HepG2 (cell line): Measurements from ENCODE around the gene RHCE. TPM values are rescaled to one million over a fixed set of nuclear protein-coding genes. Genes with fewer than 3 reads are reported as not detected.

ENCODE experiments used
- ARID4A ChIP-seq: sonication (generic); formaldehyde crosslinking; IDR thresholded peaks from 2 replicates; pipeline ENCODE4 v1.5.0; 2020; ENCODE audit warnings: mild to moderate bottlenecking, missing genetic modification reagents, borderline replicate concordance
- CHCHD3 ChIP-seq: sonication (generic); formaldehyde crosslinking; IDR thresholded peaks from 2 replicates; pipeline ENCODE4 v1.8.0; 2022; ENCODE audit warnings: mild to moderate bottlenecking, missing genetic modification reagents, moderate library complexity
- DNMT3B ChIP-seq: conservative IDR thresholded peaks from 2 replicates; pipeline ENCODE4 v1.6.1; 2016; ENCODE audit warnings: missing biosample characterization, control low read depth
- FOXK2 ChIP-seq: fragments of 450-650 bp; IDR thresholded peaks from 2 replicates; pipeline ENCODE4 v1.6.1; 2016
- FOXP1 ChIP-seq, 2 experiments: fragments of 450-650 bp in 1 of 2; IDR thresholded peaks; 2 replicates each; pipeline ENCODE4 v1.6.1; 2017 to 2018; ENCODE audit warnings: antibody characterized with exemption in 1 of 2
- MLLT10 ChIP-seq: sonication (generic); formaldehyde crosslinking; IDR thresholded peaks from 2 replicates; pipeline ENCODE4 v1.4.0; 2020; ENCODE audit warnings: missing genetic modification reagents
- PPARG ChIP-seq: conservative IDR thresholded peaks from 2 replicates; pipeline ENCODE4 v1.6.1; 2016; ENCODE audit warnings: missing biosample characterization, missing genetic modification reagents
- PRMT3 ChIP-seq: sonication (generic); formaldehyde crosslinking; IDR thresholded peaks from 2 replicates; pipeline ENCODE4 v1.8.1; 2022; ENCODE audit warnings: low read depth, mild to moderate bottlenecking, moderate library complexity, missing genetic modification reagents, borderline replicate concordance
- PRPF4 ChIP-seq: fragments of 200-400 bp; formaldehyde crosslinking; IDR thresholded peaks from 2 replicates; pipeline ENCODE4 v1.6.1; 2016; ENCODE audit warnings: low read length, low read depth; ENCODE audit not compliant: poor library complexity, severe bottlenecking
- RARA ChIP-seq: IDR thresholded peaks from 2 replicates; pipeline ENCODE4 v1.6.1; 2016; ENCODE audit warnings: missing genetic modification reagents, missing compliant biosample characterization
- RBFOX2 ChIP-seq: fragments of 200-400 bp; formaldehyde crosslinking; IDR thresholded peaks from 2 replicates; pipeline ENCODE4 v1.6.1; 2017; ENCODE audit warnings: low read depth, mild to moderate bottlenecking, low read length
- SCMH1 ChIP-seq: sonication (generic); formaldehyde crosslinking; IDR thresholded peaks from 2 replicates; pipeline ENCODE4 v1.9.0; 2021; ENCODE audit warnings: missing genetic modification reagents, mild to moderate bottlenecking, borderline replicate concordance
- SNAPC4 ChIP-seq: sonication (generic); formaldehyde crosslinking; IDR thresholded peaks from 2 replicates; pipeline ENCODE4 v1.4.0; 2020; ENCODE audit warnings: mild to moderate bottlenecking, missing genetic modification reagents
- TFAP4 ChIP-seq: sonication (generic); IDR thresholded peaks from 2 replicates; pipeline ENCODE4 v1.6.1; 2016; ENCODE audit warnings: low read depth, borderline replicate concordance
- THRA ChIP-seq: sonication (generic); formaldehyde crosslinking; IDR thresholded peaks from 2 replicates; pipeline ENCODE4 v1.4.0; 2020; ENCODE audit warnings: missing genetic modification reagents, borderline replicate concordance
- TOE1 ChIP-seq: sonication (generic); formaldehyde crosslinking; IDR thresholded peaks from 2 replicates; pipeline ENCODE4 v1.4.0; 2020; ENCODE audit warnings: mild to moderate bottlenecking, missing genetic modification reagents
- ZKSCAN8 ChIP-seq: IDR thresholded peaks from 2 replicates; pipeline ENCODE4 v1.6.1; 2016; ENCODE audit warnings: borderline replicate concordance, missing genetic modification reagents, missing compliant biosample characterization
- polyA plus RNA-seq, 8 experiments: library from polyadenylated mRNA; depleted of rRNA in 3 of 8; stranded (reverse) in 7 of 8; unstranded in 1 of 8; fragments of >200 nt; fragmentation: Illumina TruSeq in 4 of 8; extraction: Trizol in 4 of 8; gene quantifications; 2 replicates each; pipeline versions ENCODE4 v1.2.1 to v1.2.3, GENCODE V29; 2011 to 2016; ENCODE audit warnings: low read depth in 4 of 8, missing spikeins in 1 of 8, mixed read lengths in 1 of 8; ENCODE audit not compliant: insufficient read depth in 1 of 8
- total RNA-seq, 5 experiments: library from RNA; depleted of rRNA; stranded (reverse); fragments of >200 nt; fragmentation: Illumina TruSeq; extraction: Trizol; gene quantifications; 2 replicates each; pipeline ENCODE4 v1.2.3, GENCODE V29; 2016; ENCODE audit warnings: low read depth in 1 of 5

Gene RHCE
- total and polyA plus RNA-seq, 2 of the 13 experiments (the other 11 are each of a cell fraction or from before 2014, with no cell fraction given): 0.30 TPM; not detected in 1

- no peak for TF ChIP-seq ARID4A
- 0 out of 2 replicates have a peak, but pooled peaks have one; percentile 17 for TF ChIP-seq PPARG (CRISPR knock-in tag)
- no peak for TF ChIP-seq SCMH1 (CRISPR knock-in tag)
- TF ChIP-seq FOXP1 (IDR thresholded peaks at IDR 0.05): no peak
- 0 out of 2 replicates have a peak, but pooled peaks have one; percentile 25 for TF ChIP-seq FOXP1 (CRISPR knock-in tag; IDR thresholded peaks at IDR 0.05)
- no peak for TF ChIP-seq PRPF4
- no peak for TF ChIP-seq DNMT3B (CRISPR knock-in tag)
- peak; percentile 84 for TF ChIP-seq TFAP4
- peak; percentile 76 for TF ChIP-seq RARA (CRISPR knock-in tag)
- no peak for TF ChIP-seq TOE1
- TF ChIP-seq CHCHD3: no peak
- TF ChIP-seq FOXK2: 0 out of 2 replicates have a peak, but pooled peaks have one; percentile 50
- no peak for TF ChIP-seq PRMT3
- TF ChIP-seq MLLT10 (CRISPR knock-in tag): no peak
- no peak for TF ChIP-seq THRA (CRISPR knock-in tag)
- no peak for TF ChIP-seq SNAPC4 (CRISPR knock-in tag)
- TF ChIP-seq RBFOX2: no peak
- TF ChIP-seq ZKSCAN8 (CRISPR knock-in tag): no peak
Measured at GRCh38 chr1:25431955-25432719, 11.5 kb upstream of the RHCE start (continued).
